IPS DF 6.9 (cell line): ENCODE data around the gene SLC9A1.

Experiments
- DNase-seq: peaks from one replicate; pipeline ENCODE4 v3.0.0-alpha.2; 2013; ENCODE audit warnings: low read depth, low spot score
- H3K27ac ChIP-seq: one replicate; pipeline ENCODE4 v1.5.1; 2013; ENCODE audit warnings: low read length, control low read depth
- H3K27me3 ChIP-seq: 2 replicates; pipeline ENCODE4 v1.6.1; 2013; ENCODE audit warnings: mild to moderate bottlenecking, low read length; ENCODE audit not compliant: control insufficient read depth, insufficient read depth
- H3K36me3 ChIP-seq: 2 replicates; pipeline ENCODE4 v1.6.1; 2013; ENCODE audit warnings: low read length; ENCODE audit not compliant: control insufficient read depth, insufficient read depth
- H3K4me1 ChIP-seq: 2 replicates; pipeline ENCODE4 v1.6.1; 2013; ENCODE audit warnings: low read length; ENCODE audit not compliant: control insufficient read depth, insufficient read depth
- H3K4me3 ChIP-seq: 2 replicates; pipeline ENCODE4 v1.5.1; 2013; ENCODE audit warnings: mild to moderate bottlenecking, low read length
- H3K9me3 ChIP-seq: 2 replicates; pipeline ENCODE4 v1.6.1; 2013; ENCODE audit warnings: low read length, inconsistent platforms; ENCODE audit not compliant: control insufficient read depth, insufficient read depth
- WGBS: extraction: QIAGEN DNeasy Blood & Tissue Kit; methylation state at CpG from one replicate; pipeline ENCODE4 v1.1.7; 2013; ENCODE audit warnings: mixed read lengths, missing lambda C conversion rate; ENCODE audit not compliant: insufficient read length, insufficient coverage; 5-methylcytosine and 5-hydroxymethylcytosine counted together

The SLC9A1 gene

DNA sequence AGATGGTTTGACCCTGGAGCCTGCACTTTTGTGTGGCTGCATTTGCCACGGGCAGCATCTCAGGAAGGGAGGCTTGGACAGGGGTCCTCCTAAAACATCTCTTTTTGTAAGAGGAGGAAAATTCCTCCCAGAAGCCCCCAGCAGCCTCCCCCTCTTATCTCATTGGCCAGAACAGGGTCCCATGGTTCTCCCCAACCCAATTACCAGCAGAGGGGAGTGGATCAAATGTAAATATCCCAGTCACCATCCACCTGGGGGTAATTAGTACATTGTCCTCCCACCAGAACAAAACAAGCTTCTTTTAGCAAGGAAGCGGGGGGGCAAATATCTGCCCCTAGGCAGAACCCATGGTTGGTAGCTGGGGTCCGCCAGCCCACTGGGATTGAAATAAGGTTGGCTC, 97.5 kb downstream of the SLC9A1 start:
- peak overlapping the region; percentile 84 for H3K27ac ChIP-seq

DNA sequence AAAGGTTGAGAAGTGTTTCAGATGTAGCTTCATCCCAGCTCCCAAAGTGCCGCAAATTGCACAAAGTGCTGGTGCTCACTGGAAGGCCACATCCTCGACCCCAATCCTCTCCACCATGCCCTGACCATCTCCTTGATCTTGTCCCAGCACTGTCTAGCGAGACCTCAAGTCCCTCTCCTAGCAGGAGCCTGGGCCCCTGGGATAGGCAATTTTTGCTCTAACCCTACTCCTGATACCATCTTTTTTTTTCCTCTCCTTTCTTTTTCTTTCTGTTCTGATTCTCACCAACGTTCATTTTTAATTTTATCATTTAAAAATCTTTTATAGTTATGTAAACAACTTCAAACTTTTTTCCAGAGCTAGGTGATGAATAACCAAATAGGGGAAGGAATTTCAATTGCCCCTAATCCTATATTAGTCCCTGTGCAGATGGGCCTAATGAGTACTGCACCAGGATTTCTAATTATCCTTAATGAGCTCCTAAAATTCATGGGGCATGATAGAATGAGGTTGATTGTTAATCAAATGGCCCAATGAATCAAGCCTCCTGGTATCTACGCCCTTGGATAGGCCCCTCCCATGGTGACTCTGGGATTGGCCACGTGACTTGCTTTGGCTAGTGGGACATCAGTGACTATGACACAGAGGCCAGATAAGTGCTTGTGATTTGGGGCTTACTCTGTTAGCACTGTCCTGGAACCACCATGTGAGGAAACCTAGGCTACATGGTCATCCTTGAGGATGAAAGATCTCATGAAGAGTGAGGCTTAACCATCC, 100.8 kb downstream of the SLC9A1 start:
- no peak for DNase-seq
- no peak overlapping the region for H3K27ac ChIP-seq
- 100% methylated on average over 1 of the region's 6 CpGs for WGBS
- peaks cover 4% of the 10 kb centered on the region for H3K4me1 ChIP-seq
- no peaks in the 10 kb centered on the region for H3K27me3 ChIP-seq
- no peaks in the 10 kb centered on the region for H3K9me3 ChIP-seq
- H3K4me3 ChIP-seq = no peak overlapping the region
- no peaks in the 10 kb centered on the region for H3K36me3 ChIP-seq

More for the DNA sequence above, 97.5 kb downstream of the SLC9A1 start:
- Histone ChIP-seq H3K4me1 (peaks cover 5% of the 10 kb centered on the region), H3K36me3 (no peaks in the 10 kb centered on the region), H3K9me3 (no peaks in the 10 kb centered on the region), H3K4me3 (no peak overlapping the region), H3K27me3 (no peaks in the 10 kb centered on the region)
- no peak for DNase-seq
- WGBS = no CpG with 5 or more reads among the region's 3 CpGs

DNA sequence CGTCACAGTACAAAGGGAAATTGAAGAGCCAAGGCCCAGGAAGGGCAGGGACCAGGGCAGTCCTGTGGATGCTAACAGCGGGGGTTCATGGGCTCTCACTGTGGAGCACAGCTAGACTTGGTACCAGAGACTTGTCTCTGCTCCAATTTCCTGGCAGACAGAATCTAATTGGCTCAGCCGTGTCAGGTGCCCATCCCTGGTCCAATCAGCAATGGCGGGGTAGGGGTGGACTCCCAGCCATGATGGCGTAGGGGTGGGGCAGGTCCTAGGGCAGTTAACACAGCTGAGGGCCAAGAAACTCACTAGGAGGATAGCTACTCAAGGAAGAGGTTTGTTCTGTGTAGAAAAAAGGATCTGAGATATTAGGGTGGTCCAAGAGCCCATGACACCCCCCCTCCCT, 102.4 kb downstream of the SLC9A1 start:
- no peak for DNase-seq
- Histone ChIP-seq H3K4me3 (no peak overlapping the region), H3K9me3 (no peaks in the 10 kb centered on the region), H3K4me1 (peaks cover 2% of the 10 kb centered on the region; the same call in 1 of the 2 replicates), H3K27ac (no peak overlapping the region), H3K27me3 (no peaks in the 10 kb centered on the region), H3K36me3 (no peaks in the 10 kb centered on the region)
- WGBS = no CpG with 5 or more reads among the region's 5 CpGs

DNA sequence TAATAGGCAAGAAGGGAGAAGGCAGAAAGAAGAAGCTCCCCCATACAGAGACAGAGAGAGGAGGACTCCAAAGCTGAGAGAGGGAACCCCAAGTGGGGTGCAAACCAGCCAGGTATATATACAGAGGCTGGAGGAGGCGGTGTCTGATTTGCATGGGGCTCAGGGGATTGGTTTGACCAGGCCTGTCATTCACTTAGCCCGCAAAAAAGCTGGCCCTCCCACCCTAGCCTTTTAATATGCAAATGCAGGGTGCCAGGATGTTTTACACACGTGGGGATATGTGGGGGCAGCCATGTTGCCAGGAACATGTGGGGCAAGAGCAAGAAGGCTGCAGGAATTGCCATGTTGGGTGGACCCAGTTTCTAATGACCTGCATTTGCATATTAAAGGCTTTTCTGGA, 105.3 kb downstream of the SLC9A1 start:
- Histone ChIP-seq H3K27me3 (no peaks in the 10 kb centered on the region), H3K9me3 (no peaks in the 10 kb centered on the region), H3K4me3 (no peak overlapping the region), H3K27ac (no peak overlapping the region), H3K4me1 (peaks cover 3% of the 10 kb centered on the region; the same call in 1 of the 2 replicates), H3K36me3 (no peaks in the 10 kb centered on the region)
- WGBS = no CpG with 5 or more reads among the region's 3 CpGs
- DNase-seq = no peak

DNA sequence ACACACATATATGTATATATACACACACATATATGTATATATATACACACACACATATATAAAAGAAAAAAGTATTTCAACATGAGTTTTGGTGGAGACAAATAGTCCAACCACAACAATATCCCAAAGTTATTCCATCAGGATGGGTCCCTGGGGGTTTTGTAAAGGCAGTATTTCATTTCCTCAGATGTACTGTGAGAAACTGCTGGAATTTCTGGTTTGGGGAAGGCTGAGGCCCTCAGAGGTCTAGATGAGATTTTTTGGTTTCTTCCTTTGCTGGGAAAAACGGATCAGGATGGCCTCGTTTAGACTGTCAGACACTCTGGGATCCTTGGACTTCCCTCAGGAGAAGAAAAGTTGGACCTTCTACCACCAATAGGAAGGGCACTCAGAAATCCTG, 105.8 kb downstream of the SLC9A1 start:
- DNase-seq = no peak
- no CpG with 5 or more reads among the region's 2 CpGs for WGBS
- Histone ChIP-seq H3K36me3 (no peaks in the 10 kb centered on the region), H3K4me3 (no peak overlapping the region), H3K27ac (no peak overlapping the region), H3K4me1 (peaks cover 3% of the 10 kb centered on the region; the same call in 1 of the 2 replicates), H3K9me3 (no peaks in the 10 kb centered on the region), H3K27me3 (no peaks in the 10 kb centered on the region)
